SW 1271 (cell line): ENCODE measurements around the gene DUSP7.

Experiments used
- DNase-seq, 2 experiments: peaks; one replicate each; lab custom pipeline; 2025; lab: John Stamatoyannopoulos, UW

Gene DUSP7

DNA sequence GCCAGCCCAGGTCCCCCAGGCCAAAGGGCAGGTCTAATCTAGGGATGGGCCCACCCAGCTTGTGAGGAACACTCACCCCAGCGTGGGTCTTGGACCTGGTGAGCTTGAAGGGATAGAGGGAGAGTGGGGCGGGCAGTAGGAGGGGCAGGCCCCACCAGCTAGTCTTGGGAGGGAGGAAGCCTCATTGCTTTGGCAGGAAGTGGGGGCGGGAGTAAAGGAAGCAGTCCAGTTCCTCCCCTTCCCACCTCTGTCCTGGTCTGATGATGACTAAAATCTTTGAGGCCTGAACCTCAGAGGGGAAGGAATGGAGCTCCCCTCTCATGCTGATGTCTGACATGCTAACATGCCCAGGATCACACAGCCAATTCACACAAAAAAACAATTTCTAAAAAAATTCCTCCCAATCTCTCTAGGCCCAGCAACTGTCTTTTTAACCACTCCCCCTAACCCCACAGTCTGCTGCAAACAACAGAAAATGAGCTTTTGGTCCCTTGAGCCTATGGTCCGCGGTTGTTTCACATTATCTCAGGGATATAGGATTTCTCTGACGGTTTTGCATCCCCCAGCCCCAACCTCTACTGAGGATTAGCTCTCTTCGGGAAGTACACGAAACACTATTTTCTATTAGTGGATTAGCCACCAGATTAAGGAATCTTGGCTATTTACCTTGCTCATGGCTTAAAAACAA is 30.7 kb upstream of the DUSP7 start:
- no peak for DNase-seq

DNA sequence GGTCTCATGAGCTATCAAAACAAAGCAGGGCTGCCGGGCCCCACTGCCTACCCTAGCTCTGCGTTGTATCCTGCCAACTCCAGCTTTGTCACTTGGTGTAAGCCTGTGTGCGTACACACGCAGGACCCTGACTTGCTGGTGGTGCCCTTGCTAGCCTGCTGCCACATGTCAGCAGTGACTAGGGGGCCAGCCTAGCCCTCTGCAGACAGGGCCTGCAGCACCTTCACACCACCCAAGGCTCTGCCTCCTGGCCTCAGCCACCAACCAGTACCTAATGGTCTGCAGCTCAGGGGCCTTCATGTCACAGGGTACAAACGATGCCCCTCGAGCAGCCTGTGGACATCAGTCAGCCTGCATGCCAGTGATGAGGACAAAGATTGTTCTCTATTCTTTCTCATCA is 30.1 kb upstream of the DUSP7 start:
- no peak for DNase-seq

DNA sequence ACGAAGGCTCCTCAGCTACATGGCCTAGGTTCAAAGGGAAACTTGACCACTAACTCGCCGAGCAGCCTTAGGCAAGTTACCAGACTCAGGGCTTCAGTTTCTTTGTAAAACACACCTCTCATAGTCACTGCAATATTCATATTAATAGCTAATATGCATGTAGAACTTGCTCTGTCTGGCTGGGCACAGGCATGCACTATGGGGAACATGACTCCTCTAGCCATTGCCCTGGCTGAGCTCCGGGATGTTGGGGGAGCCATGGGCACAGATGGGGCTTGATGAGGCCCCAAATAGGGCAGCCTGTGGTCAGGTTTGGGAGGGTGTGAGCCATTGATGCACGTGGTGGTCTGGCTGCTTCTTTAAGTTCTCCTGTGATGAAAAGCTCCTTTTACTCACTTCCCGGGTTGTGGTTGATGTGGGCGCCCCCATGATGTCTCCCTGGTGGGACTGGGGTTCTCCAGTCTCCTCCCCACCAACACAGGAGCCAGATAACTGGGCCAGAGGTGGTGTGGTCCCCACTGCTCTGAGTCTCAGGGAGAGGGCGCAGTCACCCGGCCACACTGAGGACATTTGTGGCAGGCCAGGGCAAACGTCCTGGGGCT is 29.4 kb upstream of the DUSP7 start:
- DNase-seq = no peak

DNA sequence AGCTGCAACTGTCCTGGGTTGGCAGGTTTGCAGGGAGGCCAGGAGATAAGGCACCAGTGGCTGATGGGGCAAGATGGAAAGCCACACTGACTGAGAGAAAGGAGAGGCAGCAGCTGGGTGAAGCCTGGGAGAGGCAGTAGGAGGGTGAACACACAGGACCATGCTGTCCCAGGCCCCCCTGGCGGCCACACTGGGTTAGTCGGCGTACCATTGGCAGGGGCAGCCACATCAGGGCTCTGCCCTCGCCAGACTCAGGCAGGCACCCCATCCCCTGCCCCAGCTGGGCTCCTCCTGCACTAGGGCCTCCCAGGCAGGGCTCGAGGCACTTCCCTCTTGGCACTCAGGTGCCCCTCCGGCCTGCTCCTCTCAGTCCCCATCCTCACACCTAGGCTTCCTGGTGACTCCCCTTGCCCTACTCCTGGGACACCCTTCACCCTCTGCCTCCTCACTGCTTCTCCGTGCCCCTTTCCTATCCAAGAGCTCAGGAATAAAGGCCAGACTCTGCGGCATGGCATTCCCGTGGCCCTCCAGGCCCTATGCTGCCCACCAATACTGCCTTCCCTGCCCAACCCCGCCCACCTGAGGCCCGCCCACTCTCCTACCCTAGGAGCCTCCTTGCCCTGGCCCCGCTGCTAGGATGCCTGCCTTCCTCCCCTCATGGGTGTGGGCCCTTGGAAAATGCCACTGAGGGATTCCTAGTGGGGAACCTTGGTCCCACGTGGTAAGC is 28.7 kb upstream of the DUSP7 start:
- DNase-seq = no peak

DNA sequence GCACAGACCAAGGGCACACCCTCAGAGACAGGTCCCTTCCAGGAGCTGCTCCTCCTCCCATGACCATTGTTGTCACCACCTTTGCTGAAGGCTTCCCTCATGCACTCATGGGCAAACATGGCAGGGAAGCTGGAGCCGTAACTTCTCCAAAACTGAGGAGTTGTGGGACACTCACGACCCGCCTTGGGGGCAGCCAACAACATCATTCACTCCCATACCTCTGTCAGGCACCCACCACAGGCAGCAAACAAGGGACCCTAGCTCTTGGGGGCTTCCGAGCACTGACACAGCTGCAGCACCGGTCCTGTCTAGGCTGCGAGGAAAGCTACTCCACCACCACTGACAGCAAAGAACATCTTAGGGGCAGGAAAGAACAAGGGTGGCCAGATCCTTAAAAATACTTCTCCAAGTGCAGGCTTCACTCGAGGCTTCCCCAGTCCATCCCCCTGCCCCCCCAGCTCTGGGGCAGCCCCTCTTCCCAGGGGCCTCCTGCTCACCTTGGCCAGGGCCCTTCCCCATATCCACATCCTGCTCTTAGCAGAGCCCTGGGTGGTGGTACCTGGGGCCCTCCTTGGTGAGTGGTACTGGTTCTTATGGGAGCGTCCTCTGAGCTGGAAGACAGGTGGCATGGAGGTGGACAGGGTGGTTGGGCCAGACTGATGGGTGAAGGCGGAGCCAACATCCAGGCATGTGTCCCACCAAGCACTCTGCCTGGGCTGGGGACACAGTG is 28.0 kb upstream of the DUSP7 start:
- DNase-seq = no peak

DNA sequence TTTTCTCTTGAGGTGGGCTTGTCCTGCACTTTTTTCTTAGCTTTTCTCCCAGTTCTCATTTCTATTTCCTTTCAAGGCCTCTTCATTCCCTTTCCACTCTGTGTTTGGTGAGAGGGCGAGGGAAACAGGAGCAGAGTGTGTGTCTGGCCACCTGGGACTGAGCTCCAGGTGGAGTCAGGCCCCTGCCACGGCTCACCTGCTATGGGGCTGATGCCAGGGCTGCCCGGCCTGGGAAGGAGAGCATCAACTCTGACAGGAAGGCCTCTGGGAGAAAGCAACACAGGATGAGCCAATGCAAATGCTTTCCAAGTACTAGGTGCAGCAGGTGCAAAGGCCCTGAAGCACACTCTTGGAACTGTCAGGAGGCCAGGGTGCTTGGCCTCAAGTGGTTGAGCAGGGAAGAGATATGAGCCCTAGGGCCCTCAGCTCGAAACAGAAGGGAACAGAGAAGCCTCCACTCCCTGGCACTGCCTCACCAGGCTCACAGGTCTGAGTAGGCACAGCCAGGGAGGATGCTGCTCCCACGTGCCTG is 27.3 kb upstream of the DUSP7 start:
- no peak for DNase-seq

DNA sequence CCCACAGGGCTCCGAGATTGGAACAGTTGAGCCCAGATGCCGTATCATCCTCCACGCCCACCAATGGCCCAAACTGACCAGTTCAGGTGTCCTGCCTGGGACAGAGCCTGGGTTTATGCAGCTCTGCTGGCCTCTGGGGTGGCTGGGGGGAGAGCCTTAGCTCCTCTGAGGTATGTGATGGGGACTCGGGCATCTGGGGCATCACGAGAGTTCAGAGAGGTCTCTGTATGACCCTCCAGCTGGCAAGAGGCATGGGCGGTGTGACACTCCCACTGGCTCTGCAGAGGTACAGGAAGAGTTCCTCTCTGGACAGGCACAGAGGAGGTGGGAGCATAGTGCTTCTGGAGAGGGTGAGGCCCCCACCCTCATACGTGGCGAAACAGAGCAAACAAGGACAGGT is 26.6 kb upstream of the DUSP7 start:
- no peak for DNase-seq

DNA sequence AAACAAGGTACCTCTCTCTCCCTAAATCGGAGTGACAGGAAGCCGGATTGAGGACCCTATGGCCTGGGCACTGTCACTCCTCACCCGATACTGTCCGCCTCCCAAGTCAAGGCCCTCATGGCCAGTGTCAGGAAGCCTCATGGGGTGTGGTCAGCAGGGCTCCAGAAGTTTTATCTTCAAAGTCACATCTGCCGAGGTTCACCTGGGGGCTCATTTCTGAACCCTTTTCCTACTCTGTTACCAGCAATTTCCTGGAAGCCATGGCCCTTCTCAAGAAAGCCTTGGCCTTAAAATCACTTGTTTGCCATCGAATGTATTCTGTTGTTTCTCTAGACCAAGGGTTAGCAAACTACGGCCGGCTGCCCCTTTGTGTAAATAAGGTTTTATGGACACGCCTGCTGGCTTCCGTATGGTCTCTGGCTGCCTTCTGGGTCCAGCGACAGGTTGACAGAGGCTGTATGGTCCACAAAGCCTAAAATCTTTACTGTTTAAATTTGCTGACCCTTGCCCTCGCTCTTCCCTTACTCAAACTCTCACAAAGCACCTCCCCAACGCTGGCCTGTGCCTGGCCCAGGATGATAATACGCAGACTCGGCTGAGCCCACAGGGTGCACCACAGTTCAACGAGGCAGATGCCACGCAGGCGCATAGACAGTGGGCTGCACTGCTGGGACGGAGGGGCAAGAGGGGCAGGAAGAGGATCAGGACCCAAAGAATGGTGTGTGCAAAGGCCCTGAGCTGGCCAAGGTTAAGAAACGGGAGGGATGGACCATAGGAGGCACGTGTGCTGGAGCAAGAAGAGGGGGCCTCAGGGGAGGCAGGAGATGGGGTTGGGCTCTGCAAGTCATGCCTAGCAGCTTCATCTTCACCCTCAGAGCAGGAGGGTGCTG is 24.7 kb upstream of the DUSP7 start:
- no peak for DNase-seq

DNA sequence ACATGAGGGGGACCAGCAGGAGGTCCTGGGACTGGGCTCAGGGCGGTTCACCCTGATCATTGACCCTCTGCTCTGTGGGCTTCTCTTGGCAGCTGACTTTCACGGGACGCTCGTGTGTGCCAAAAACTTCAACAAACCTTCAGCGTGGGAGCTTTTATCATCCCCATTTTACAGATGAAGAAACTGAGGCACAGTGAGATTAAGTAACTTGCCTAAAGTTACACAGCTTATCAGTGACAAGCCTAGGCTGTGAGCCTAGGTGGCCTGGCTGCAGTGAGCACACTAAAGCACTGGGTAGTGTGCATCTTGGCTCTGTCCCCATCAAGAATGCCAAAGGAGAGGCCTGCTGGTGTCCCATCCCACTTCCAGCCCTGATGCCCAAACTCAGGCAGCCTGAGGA is 23.6 kb upstream of the DUSP7 start:
- no peak for DNase-seq

DNA sequence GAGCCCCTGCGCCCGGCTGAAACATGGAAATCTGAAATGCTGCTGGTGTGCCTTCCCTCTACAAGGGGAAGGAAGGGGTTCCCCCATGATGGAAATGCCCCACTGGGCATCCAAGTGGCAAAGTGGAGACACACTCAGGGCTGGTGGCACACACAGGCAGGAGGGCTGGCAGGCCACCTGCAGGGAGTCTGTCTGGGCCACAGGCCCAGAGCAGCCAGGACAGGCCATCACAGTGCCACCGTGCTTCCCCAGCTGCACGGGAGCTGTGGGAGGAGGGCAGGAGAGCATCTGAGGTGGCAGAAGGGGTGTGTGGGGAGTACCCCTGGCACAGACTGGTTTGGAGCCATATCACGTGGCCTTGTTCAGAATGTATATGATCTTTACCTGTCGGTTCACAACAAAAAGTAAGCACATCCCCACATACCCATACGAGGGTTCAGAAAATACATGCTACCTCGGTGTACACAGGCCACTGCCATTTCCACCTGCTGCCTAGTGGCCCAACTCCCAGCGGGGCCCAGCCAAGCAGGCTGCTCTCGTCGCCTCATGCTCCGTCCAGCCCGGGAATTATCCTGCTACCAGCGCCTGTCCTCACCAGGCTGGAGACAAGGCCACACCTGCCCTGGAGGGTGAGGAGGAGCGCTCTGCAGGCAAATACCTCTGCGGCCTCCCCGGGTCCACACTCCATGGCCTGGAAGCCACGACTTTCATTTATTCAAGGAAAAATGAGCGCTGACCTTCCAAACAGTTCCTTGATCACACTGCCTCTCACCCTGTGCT is 22.6 kb upstream of the DUSP7 start:
- no peak for DNase-seq

DNA sequence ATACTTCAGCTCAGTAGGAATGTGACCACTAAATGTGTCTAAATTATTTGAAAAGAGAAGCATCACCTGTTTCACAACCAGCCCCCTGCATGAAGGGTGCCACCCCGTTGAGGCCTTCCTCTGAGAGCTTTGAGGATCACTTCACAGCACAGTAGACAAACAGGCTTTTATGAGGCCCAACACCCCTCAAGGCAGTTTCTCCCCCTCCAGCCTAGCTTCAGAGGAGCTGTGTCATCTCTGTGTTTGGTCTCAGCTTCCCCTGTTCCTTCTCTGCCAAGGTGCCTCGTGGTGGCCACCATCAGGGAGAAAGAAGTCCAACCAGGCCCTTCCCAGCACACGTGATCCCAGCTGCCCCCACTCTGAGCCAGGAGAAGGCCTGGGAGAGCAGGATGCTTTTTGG is 21.6 kb upstream of the DUSP7 start:
- no peak for DNase-seq

DNA sequence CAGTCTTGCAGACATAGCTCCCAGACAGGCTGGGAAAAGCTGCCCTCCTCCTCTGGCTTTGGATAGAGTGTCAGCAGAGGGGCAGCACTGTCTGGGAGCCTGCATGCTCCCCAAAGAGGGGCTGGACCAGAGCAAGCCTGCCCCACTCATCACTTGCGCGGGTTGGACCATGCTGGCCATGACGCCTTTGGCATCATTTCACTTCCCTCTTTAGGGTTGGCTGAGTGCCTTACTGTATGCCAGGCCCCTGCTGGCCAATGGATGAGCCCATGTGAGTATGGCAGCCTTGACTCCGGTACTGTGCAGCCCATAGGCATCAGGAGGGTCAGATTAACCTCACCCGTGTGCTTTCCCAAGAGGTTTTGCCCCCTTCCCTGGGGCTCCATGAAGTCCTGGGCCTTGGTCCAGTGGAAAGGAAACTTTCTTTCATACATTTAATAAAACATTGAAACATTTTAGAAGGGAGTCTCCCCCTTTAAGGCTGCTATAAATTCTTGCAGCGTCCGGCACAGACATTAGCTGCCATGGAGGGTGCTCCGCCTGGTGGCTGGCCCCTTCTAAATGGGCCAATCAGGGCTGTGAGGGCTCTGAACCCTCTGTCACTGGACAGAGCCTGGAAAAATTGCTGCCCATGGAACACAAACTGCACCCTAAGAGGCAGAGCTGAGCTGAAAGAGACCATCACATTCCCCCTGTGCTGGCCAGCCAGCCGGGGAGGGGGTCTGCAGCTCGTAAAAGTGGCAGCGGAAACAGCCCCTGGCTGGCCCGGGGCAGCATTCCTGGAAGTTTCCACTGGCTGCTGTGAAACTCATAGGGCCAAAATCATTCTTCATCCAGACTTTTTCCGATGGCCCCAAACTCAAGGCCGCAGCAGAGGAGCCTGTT is 20.8 kb upstream of the DUSP7 start:
- DNase-seq = no peak

DNA sequence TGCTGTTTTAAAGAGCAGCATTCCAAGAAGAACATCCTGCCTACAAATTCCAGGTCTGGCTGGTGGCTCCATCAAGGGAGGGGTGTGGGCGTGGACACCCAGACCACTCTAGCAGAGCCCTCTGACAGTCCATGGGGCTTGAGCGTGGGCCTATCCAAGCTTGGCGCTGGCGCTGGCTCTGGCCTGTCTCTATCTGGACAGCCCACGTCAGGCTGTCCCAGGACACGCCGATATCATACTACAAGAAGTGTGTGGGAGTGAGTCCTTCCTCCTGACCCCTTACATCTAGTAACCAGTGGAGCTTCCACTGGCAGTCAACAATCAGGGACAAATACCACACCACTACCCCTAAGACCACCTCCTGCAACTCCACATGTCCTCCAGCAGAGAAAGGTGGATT is 17.1 kb upstream of the DUSP7 start:
- no peak for DNase-seq

DNA sequence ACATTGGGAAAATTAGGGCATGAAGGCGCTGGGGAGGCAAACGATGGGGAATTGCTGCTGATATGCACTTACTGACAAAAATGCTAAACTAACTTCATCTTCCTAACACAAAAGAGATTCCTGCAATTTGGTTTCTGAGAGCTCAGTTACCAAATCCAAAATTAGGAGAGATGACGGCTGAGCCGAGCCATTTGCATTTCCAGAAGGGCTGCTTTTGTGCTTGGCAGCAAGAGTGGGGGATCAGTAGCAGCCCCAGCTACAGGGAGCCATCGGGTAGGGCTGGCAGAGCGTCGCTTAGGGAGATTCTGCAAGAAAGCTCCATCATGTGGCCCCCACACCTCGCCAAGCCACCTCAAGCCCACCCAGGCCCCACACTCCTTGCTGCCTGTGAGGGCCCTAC is 16.1 kb upstream of the DUSP7 start:
- no peak for DNase-seq

DNA sequence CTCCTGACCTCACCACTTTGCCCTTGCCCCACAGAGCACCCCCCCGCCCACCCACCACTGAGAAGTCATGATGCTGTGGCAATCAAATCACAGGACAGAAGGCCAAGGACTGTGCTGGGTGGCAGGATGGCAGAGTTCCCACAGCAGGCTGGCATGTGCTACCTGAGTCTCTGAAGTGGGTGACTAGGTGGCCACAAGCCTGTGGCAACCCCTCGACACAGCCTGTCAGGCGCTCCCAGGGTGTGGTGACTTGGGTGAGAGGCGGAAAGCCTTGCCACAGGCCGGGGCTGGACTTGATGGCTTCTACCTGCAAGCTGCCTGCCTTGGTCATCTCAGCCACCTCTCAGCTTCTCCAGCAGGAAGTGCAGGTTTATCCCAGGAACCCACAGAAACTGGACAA is 15.6 kb upstream of the DUSP7 start:
- DNase-seq = no peak

DNA sequence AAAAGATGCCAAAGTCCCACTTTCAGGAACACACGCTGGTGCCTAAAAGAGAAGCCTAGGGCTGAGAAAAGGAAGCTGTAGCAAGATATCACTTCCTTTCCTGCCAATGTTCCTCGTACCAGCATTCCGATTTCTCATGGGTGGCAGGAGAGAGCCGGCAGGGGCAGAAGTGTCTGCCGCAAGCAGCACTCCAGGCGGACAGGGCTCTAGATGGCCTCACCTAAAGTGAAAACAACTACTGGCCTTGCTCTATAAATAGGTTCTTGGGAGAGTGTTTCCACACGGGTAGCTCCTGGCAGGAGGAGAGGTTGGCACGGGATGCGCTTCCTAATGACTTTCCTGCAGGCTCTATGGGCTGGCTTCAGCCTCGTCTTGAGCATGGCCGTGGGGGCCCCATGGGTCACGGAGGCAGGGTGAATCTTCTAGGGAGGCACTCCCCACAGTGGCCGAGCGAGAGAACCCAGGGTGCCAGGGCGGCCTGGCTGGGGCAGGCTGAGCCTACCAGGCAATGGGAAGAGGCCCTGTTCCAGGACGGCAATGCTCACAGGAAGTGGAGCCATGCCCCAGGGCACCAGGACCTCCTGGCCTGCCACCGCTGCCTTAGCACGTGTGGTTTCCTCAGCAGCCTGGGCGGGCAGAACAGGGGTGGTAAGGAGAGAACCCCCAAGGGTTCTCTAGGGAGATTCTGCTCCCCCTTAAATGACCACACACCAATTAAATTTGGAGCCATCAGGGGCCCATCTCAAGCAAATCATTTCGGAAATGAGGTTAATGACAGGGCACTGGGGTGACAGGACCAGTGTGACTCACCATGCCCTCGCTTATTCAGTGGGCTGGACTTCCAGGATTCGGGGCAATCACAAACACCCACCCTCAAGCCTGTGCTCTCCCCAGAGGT is 14.6 kb upstream of the DUSP7 start:
- no peak for DNase-seq

DNA sequence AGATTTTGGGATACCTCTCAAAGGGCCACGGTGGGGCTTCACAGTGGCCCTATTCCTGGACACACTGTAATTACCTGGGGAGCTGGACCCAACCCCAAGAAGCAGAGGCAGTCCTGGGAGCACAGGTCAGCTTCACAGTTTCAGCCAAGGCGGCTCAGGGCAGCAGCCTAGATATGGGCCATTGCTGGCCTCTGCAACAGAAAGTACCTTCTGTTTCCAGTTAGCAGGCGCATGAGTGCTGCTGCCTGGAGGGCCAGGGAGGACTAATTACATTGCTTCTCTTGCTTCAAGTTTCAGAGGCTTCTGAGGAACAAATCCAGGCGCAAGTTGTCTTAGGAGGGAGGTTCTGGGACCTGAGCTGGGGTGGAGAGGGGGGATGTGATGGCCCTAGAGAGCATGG is 13.5 kb upstream of the DUSP7 start:
- no peak for DNase-seq

DNA sequence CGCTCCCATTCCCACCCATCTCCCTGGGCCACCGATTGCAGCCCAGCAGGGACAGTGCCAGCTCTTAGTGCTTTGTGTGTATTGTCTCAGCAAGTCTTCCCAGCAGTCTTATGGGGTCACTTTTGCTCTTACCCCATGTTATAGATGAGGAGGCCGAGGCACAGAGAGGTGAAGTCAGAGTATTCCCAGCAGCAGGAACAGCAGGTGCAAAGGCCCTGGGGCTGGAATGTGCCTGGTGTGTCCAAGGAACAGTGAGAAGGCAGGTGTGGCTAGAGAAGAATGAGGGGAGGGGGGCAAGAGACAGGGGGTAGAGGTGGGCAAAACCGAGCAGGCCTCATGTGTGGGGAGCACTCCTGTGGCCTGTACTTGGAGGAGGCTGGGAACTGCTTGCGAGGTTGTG is 12.8 kb upstream of the DUSP7 start:
- DNase-seq = no peak

DNA sequence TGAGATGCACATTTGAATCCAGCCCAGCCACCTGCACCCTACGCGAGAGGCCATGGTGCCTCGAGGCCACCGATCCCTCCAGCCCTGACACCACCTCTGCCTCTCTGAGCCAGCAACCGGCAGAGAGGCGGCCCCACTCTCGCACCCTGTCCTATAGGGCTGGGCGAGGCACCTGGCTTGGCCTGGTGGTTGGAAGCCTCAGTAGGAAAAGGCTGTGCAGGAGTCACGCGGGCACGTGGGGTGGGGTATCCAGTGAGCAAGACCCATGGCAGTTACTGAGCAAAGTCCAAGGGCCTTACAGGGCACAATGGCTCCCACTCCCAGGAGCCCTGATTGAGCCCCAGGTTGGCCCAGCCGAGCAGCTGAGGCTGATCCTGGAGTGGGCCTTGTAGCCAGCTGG is 12.4 kb upstream of the DUSP7 start:
- no peak for DNase-seq
